ENCODE results near the gene CCSER2.
"Not testable (repeated sequence)": the region's sequence is repeated elsewhere in the genome, so short reads cannot be mapped to it uniquely, and the experiment has no call there.

CCSER2 gene, protein sequence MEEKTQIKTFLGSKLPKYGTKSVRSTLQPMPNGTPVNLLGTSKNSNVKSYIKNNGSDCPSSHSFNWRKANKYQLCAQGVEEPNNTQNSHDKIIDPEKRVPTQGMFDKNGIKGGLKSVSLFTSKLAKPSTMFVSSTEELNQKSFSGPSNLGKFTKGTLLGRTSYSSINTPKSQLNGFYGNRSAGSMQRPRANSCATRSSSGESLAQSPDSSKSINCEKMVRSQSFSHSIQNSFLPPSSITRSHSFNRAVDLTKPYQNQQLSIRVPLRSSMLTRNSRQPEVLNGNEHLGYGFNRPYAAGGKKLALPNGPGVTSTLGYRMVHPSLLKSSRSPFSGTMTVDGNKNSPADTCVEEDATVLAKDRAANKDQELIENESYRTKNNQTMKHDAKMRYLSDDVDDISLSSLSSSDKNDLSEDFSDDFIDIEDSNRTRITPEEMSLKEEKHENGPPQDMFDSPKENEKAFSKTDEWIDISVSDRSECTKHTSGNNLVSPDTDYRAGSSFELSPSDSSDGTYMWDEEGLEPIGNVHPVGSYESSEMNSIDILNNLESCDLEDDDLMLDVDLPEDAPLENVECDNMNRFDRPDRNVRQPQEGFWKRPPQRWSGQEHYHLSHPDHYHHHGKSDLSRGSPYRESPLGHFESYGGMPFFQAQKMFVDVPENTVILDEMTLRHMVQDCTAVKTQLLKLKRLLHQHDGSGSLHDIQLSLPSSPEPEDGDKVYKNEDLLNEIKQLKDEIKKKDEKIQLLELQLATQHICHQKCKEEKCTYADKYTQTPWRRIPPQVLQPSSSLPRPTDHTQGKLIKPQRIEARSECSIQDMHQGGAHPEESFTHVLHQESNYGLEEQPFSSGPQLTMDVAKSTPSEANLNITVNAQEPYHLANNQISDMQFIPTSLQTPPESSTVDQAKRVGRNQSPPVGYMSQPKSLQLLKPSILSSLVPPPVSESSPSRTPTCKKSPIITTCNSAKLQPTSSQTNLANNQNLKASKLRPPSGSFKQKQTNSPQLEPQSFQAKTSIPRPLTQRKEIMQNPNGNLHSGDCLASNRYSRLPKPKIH

DNA sequence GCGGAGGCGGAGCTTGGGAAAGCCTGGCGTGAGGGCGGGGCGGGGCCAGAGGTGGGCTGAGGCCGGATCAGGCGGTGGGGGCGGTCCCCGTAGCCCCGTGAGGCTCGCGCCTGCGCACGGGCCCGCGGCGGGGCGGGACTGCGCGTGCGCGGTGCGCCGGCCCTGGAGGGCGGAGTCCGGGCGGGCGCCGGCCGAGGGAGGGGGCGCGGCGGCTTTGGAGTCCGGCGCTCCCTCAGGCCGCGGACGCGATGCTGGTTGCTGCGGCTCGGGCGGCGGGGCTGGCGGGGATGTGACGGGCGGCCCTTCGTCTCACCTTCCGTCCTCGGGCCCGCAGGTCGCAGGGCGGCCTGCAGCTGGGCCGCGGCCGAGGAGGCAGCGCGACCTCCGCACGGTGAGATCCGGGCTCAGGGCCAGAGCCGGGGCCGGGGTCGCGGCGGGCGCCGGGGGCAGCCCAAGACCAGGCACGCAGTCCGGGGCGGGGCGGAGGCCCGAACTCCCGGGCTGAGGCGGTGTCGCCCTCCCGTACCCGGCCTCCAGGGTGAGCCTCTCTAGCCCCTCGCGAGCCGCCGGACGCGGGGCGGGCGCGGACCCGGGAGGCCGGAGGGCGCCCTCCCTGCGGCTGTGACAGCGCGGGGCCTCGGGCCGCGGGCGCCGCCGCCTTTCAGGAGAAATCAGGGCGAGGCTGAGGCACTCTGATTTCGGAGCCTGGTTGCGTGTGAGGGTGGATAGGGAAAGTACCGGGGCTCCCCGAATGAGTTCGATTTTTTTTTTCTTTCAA is at the start of gene CCSER2:
Gene CCSER2, plus strand, starts transcription at position 172 of the 778 bp plus-strand sequence. CDS start 42,464 bp downstream, outside the sequence.
- TF ChIP-seq, protein P1, sequence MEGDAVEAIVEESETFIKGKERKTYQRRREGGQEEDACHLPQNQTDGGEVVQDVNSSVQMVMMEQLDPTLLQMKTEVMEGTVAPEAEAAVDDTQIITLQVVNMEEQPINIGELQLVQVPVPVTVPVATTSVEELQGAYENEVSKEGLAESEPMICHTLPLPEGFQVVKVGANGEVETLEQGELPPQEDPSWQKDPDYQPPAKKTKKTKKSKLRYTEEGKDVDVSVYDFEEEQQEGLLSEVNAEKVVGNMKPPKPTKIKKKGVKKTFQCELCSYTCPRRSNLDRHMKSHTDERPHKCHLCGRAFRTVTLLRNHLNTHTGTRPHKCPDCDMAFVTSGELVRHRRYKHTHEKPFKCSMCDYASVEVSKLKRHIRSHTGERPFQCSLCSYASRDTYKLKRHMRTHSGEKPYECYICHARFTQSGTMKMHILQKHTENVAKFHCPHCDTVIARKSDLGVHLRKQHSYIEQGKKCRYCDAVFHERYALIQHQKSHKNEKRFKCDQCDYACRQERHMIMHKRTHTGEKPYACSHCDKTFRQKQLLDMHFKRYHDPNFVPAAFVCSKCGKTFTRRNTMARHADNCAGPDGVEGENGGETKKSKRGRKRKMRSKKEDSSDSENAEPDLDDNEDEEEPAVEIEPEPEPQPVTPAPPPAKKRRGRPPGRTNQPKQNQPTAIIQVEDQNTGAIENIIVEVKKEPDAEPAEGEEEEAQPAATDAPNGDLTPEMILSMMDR (conservative IDR thresholded peaks at IDR 0.05; ENCODE audit: control insufficient read depth, insufficient read depth, low read depth, low read length), result no peak
- peak; percentile 30 for DNase-seq (ENCODE audit: low read depth)
- H3K4me3 ChIP-seq (ENCODE audit: control insufficient read depth, low read depth, low read length), result peak within 1 kb of the TSS; percentile 79

DNA sequence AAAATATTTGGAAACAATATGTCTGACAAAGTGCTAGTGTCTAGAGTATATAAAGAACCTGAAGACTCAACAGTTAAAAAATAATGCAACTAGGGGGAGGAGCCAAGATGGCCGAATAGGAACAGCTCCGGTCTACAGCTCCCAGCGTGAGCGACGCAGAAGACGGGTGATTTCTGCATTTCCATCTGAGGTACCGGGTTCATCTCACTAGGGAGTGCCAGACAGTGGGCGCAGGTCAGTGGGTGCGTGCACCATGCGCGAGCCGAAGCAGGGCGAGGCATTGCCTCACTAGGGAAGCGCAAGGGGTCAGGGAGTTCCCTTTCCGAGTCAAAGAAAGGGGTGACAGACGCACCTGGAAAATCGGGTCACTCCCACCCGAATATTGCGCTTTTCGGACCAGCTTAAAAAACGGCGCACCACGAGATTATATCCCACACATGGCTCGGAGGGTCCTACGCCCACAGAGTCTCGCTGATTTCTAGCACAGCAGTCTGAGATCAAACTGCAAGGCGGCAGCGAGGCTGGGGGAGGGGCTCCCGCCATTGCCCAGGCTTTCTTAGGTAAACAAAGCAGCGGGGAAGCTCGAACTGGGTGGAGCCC is 48.4 kb upstream of the CCSER2 start:
- H3K4me3 ChIP-seq (ENCODE audit: control insufficient read depth, low read depth, low read length); DNase-seq (ENCODE audit: low read depth): not testable (repeated sequence)

DNA sequence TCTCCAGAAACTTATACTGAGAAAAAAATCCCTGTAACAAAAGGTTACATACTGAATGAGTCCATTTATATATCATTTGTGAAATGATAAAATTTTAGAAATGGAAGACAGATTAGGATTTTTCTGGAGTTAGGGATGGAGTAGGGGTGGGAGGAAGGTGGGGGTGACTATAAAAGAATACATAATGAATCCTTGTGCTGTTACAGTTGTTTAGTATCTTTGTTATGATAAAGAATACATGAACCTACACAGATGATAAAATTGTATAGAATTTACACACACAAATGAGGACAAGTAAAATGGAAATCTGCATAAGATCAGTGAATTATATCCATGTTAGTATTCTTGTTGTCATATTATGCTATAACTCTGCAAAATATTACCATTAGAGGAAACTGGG is 41.7 kb upstream of the CCSER2 start:
- no peak overlapping the region for H3K4me3 ChIP-seq (ENCODE audit: control insufficient read depth, low read depth, low read length)

DNA sequence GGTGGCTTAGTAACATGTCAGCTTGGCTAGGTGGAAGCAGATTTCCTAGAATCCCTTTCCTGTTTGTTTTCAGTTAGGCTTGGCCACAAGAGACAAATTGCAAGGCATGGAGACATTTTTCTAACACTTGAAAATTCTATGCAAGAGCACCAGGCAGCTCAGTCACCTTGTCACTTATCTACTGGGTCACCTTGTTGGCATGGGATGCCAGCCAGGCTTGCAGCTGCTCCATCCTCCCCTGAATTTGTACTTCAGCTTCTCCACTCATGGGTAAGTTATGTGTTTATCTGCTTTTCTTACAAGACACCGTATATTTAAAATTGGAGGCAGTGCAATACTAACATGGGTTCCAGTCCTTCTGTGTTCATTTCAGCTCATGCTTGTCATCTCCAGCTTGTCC is 40.2 kb upstream of the CCSER2 start:
- TF ChIP-seq, protein P1 (conservative IDR thresholded peaks at IDR 0.05; ENCODE audit: control insufficient read depth, insufficient read depth, low read depth, low read length), result no peak
- H3K4me3 ChIP-seq (ENCODE audit: control insufficient read depth, low read depth, low read length), result no peak overlapping the region
- DNase-seq (ENCODE audit: low read depth), result no peak

More for the DNA sequence above, 41.7 kb upstream of the CCSER2 start:
- no peak for DNase-seq (ENCODE audit: low read depth)
- TF ChIP-seq, protein P1 (conservative IDR thresholded peaks at IDR 0.05; ENCODE audit: control insufficient read depth, insufficient read depth, low read depth, low read length), result no peak

DNA sequence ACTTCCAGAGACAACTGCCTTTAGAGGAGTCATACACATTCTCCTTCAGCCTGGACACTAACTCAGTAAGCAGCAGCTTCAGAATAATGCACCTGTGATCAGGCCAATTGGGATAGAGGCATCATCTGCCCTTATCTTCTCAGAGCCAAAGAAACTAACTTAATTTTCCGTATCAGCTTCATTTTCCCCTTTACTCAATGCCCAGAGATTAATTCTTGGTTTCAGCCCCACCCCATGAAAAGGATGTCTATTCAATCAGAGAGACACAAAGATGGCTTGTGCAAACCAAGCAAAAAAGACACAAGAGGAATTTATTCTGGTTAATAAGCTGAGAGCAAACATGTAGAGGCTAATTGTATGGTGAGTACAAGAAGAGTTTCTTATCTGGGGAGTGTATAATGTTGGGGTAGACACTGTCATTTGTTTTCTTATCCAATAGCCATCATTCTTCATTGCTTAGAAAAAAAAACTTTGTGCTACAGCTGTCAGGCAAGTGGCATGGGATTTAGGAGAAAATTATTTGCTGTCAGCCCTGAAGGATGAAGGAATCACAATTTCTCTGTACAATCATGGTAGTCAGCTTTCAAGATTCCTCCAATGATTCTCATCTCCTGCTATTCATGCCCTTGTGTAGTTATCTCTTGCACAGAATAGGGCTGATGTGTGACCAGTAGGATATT is 38.7 kb upstream of the CCSER2 start:
- DNase-seq (ENCODE audit: low read depth), result no peak
- H3K4me3 ChIP-seq (ENCODE audit: control insufficient read depth, low read depth, low read length), result no peak overlapping the region
- TF ChIP-seq, protein P1 (conservative IDR thresholded peaks at IDR 0.05; ENCODE audit: control insufficient read depth, insufficient read depth, low read depth, low read length), result no peak

DNA sequence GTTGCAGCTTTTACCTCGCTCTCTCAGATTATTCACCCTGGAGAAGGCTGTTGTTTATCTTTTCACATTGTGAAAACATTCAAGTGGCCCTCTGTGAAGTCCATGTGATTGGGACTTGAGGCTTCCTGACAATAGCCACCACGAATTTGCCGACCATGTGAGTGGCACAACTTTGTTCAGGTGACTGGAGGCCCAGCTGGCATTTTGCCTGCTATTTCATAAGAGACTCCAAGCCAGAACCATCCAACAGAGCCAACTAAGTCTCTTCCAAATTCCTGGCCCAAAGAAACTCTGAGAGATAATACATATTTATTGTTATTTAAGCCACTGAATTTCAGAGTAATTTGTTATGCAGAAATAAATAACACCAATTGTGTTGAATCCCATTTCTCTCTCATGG is 38.2 kb upstream of the CCSER2 start:
- DNase-seq (ENCODE audit: low read depth), result no peak
- H3K4me3 ChIP-seq (ENCODE audit: control insufficient read depth, low read depth, low read length), result no peak overlapping the region
- TF ChIP-seq, protein P1 (conservative IDR thresholded peaks at IDR 0.05; ENCODE audit: control insufficient read depth, insufficient read depth, low read depth, low read length), result no peak
